GM12891 (cell line): Measurements from ENCODE around the gene C2.
A peak's percentile ranks its signal among the peaks of the same experiment; 100 is the strongest.
"Not testable (repeated sequence)": the region's sequence is repeated elsewhere in the genome, so short reads cannot be mapped to it uniquely, and the experiment has no call there.

ENCODE experiments used
- DNase-seq: peaks from one replicate; pipeline ENCODE4 v3.0.0; 2011; ENCODE audit warnings: low spot score; ENCODE audit not compliant: insufficient read length
- FAIRE-seq: peaks from 2 replicates; lab custom pipeline; 2011; peaks lifted over from hg19 to GRCh38; lab: Jason Lieb, UNC
- PAX5 ChIP-seq: IDR thresholded peaks from 2 replicates; pipeline ENCODE4 v1.6.1; 2011; ENCODE audit warnings: low read length, moderate library complexity, mild to moderate bottlenecking; ENCODE audit not compliant: insufficient read depth, severe bottlenecking
- POLR2A ChIP-seq: IDR thresholded peaks from 2 replicates; pipeline ENCODE4 v1.6.1; 2011; ENCODE audit warnings: low read depth, low read length, control low read depth
- POLR2AphosphoS5 ChIP-seq: IDR thresholded peaks from 2 replicates; pipeline ENCODE4 v1.6.1; 2011; ENCODE audit warnings: low read depth, low read length, control low read depth
- POU2F2 ChIP-seq: IDR thresholded peaks from 2 replicates; pipeline ENCODE4 v1.6.1; 2011; ENCODE audit warnings: low read depth, mild to moderate bottlenecking, control low read depth, low read length, moderate library complexity
- SPI1 ChIP-seq: IDR thresholded peaks from 2 replicates; pipeline ENCODE4 v1.6.1; 2011; ENCODE audit warnings: low read depth, low read length, control low read depth
- TAF1 ChIP-seq: IDR thresholded peaks from 2 replicates; pipeline ENCODE4 v1.6.1; 2011; ENCODE audit warnings: low read depth, low read length, control low read depth

C2 gene

DNA sequence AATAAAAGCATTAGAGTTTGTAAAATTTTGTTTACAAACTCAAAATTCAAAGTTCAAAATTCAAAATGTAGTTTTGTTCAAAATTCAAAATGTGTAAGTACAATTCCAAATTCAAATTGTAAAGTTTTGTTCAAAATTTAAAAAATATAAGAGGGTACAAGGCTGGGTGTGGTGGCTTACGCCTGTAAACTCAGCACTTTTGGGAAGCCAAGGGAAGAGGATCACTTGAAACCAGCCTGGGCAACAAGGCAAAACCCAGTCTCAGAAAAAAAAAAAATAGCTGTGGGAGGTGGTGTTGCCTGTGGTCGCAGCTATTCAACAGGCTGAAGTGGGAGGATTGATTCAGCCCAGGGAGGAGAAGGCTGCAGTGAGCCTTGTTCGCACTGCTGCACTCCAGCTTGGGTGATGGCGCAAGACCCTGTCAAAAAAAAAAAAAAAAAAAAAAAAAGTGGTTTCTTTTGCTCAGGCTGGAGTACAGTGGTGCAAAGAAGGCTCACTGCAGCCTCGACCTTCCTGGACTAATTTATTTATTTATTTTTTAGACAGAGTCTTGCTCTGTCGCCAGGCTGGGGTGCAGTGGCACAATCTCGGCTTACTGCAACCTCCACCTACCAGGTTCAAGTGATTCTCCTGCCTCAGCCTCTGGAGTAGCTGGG is 20.2 kb upstream of the C2 start:
- DNase-seq (no peak), FAIRE-seq (peak; percentile 31)
- no peak for TF ChIP-seq POLR2AphosphoS5
- TF ChIP-seq PAX5: no peak
- no peak for TF ChIP-seq SPI1
- no peak for TF ChIP-seq TAF1
- no peak for TF ChIP-seq POLR2A
- no peak for TF ChIP-seq POU2F2

DNA sequence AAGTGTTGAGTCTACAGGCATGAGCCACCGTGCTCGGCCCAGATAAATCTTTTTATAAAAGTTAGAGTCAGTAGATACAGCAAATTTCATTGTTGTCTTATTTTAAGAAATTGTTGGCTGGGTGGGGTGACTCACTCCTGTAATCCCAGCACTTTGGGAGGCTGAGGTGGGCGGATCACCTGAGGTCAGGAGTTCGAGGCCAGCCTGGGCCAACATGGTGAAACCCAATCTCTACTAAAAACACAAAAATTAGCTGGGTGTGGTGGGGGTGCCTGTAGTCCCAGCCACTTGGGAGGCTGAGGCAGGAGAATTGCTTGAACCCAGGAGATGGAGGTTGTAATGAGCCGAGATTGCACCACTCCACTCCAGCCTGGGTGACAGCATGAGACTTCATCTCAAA is 19.3 kb upstream of the C2 start:
- FAIRE-seq, DNase-seq: not testable (repeated sequence)

- FAIRE-seq (no peak), DNase-seq (peak; percentile 49)
- TF ChIP-seq POLR2A (no peak), SPI1 (no peak), POLR2AphosphoS5 (no peak), POU2F2 (peak; percentile 89)
These were observed 18.7 kb upstream of the C2 start for GRCh38 chr6:31908791-31909190.

DNA sequence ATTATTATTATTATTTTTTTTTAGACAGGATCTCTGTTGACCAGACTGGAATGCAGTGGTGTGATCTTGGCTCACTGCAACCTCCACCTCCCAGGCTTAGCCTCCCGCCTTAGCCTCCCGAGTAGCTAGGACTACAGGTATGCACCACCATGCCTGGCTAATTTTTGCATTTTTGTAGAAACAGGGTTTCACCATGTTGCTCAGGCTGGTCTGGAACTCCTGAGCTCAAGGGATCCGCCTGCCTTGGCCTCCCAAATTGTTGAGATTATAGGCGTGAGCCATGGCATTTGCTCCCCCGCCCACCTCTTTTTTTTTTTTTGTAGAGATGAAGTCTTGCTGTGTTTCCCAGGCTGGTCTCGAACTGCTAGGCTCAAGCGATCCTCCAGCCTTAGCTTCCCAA is 18.2 kb upstream of the C2 start:
- not testable (repeated sequence) for DNase-seq, FAIRE-seq

- no peak for FAIRE-seq
- TF ChIP-seq SPI1 (no peak), PAX5 (no peak), POLR2A (no peak), POLR2AphosphoS5 (no peak), POU2F2 (no peak), TAF1 (no peak)
These were observed 15.5 kb upstream of the C2 start for GRCh38 chr6:31911826-31912585.

DNA sequence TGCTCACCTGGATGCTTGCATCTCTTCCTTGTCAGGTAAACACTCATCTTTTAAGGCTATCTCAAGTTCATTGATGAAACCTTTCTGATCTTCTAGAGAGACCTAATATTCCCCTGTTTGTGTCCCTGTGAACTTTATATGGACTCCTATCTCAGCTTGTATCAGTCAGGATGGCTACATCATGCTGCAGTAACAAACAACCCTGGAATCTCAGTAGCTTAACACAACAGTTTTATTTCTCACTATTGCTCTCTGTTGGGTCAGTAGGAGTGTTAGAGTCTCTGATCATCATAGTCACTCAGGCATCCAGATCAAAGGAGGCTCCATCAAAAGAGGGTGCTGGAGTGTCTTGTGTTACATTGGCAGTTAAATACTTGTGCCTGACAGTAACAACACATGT is 12.2 kb upstream of the C2 start:
- no peak for DNase-seq
- TF ChIP-seq POLR2A (no peak), POLR2AphosphoS5 (no peak), SPI1 (no peak), TAF1 (no peak), PAX5 (no peak), POU2F2 (no peak)
- FAIRE-seq: no peak

More at GRCh38 chr6:31911826-31912585, 15.5 kb upstream of the C2 start:
- no peak for DNase-seq

DNA sequence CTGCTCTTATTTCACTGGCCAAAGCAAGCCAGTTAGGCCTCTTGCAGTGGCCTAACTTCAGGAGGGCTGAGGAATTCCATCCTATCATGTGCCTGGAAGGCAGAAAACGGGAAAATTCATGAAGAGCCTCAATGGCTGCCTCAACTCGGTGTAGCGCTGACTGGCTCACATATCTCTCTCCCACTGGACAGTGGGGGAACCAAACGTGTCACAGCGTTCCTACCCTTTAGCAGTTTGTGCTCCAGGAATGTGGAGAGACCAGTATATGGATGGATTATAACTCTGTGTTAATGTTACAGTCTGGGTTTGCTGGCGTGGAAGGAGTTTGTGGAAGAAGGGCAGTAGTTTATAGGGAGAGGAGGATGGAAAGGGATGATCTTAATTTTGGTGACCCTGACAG is 11.8 kb upstream of the C2 start:
- DNase-seq (no peak), FAIRE-seq (no peak)
- no peak for TF ChIP-seq TAF1
- TF ChIP-seq POU2F2: no peak
- no peak for TF ChIP-seq POLR2AphosphoS5
- no peak for TF ChIP-seq SPI1
- TF ChIP-seq POLR2A: no peak
- no peak for TF ChIP-seq PAX5

- FAIRE-seq (no peak), DNase-seq (no peak)
- TF ChIP-seq POLR2AphosphoS5 (no peak), POLR2A (no peak), PAX5 (no peak), TAF1 (no peak), SPI1 (no peak), POU2F2 (no peak)
These were observed 9.3 kb upstream of the C2 start for GRCh38 chr6:31918069-31918720.

GRCh38 chr6:31919624-31920303 is 7.8 kb upstream of the C2 start:
- DNase-seq (no peak), FAIRE-seq (no peak)
- TF ChIP-seq POU2F2: no peak

GRCh38 chr6:31920811-31921210 is 6.7 kb upstream of the C2 start:
- TF ChIP-seq POLR2AphosphoS5 (no peak), TAF1 (no peak), PAX5 (no peak), SPI1 (no peak), POU2F2 (no peak), POLR2A (no peak)
- no peak for FAIRE-seq
- no peak for DNase-seq
